Brain pericyte (primary cell): Measurements from ENCODE around the gene STEAP1B.

Source experiments
- DNase-seq: peaks from one replicate; pipeline ENCODE4 v3.0.0-alpha.2; 2012; ENCODE audit warnings: low read depth, low spot score

Gene STEAP1B

DNA sequence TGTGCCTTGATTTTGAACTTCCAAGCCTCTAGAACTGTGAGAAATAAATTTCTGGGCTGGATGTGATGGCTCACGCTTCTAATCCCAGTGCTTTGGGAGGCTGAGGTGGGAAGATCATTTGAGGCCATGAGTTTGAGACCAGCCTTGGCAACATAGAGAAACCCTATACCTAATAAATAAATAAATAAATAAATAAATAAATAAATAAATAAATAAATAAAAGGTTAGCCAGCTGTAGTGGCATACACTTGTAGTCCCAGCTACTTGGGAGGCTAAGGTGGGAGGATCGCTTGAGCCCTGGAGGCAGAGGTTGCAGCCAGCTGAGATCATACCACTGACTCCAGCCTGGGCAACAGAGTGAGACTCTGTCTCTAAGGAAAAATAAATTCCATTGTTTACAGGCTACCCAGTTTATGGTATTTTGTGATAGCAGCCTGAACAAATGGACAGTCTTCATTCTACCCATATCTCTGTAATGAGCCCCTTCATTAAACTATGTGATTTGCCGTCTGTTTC is 67.7 kb downstream of the STEAP1B start:
- no peak for DNase-seq

- DNase-seq: no peak
Observed at GRCh38 chr7:22430457-22430856, 69.5 kb downstream of the STEAP1B start.

DNA sequence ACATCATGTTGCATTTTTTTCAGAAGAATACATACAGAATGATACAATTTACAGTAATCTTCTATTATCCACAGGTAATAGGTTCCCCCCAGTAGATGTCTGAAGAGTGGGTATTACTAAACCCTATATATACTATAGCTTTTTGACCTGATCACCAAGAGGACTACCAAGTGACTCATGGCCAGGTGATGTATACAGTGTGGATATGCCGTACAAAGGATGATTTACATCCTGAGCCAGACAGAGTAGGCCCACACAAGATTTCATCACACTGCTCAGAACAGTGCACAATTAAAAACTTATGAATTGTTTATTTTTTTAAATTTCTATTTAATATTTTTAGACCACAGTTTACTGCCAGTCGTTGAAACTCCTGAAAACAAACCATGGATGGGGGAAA is 70.6 kb downstream of the STEAP1B start:
- DNase-seq: no peak

- no peak for DNase-seq
Observed at GRCh38 chr7:22427855-22428254, 72.1 kb downstream of the STEAP1B start.

DNA sequence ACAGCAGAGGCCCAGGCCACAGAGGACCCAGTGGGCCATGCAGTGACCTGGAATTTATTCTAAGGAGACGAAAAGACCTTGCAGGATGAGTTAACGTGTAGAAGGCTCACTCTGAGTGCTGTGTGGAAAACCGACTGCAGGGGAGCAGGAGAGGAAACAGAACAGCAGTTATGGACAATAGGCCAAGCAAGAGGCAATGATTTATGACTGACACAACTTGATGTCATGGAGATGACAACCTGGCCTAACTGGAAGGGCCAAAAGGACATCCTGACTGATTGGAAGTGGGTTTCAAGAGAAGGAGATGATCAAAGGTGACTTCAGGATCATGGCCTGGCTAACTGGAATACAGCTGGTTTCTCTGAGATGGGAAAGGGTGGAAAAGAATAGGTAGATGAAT is 72.9 kb downstream of the STEAP1B start:
- no peak for DNase-seq

GRCh38 chr7:22426463-22427094 is 73.4 kb downstream of the STEAP1B start:
- DNase-seq: no peak

DNA sequence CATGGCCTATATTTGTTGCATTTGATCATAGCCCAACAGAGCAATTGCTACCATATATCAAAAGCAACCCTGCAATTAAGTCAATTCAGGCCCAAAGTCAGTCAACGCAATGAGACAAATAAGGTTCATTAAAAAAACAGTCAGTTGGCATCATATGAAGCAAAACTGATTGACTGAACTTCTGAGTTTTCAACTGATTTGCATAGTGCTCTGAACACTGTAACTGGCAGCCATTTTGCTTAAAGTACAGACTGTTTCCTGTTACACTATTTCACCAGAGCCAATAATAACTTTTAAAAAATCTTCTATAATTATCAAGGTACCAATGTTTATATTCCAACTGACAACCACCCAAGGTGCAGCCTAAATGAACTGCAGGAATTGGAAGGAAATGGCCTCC is 74.6 kb downstream of the STEAP1B start:
- no peak for DNase-seq

GRCh38 chr7:22422831-22423615 is 77.0 kb downstream of the STEAP1B start:
- DNase-seq: no peak

DNA sequence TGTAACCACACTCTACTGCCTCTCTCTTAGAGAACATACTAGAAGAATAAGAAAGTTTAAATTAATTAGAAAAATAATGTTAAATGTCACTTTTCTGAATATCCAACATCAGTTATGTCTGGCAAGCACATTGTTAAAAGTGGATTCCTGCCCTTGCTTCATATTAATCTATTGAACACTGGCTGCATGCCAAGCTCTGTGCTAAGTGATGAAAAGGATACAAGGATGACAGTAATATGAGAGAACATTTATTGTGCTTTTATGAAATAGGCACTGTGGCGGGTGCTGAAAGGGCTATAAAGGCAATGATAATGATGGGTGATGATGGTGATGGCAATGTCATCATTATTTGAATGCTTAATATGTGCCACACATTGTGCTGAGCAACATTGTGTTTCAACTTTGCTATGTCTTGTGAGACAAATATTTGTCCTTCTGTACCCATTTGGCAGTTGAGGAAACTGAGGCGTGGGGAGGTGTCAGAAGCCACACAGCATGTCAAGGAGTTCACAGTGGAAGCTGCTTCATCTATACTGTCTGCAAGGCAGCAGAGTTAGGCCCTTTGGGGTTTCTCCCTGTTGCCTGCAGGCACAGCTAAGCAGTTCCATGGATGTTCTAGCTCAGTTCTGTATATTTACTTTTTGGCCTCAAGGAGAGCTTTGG is 78.9 kb downstream of the STEAP1B start:
- DNase-seq: no peak

GRCh38 chr7:22420008-22420407 is 80.0 kb downstream of the STEAP1B start:
- no peak for DNase-seq

- no peak for DNase-seq
Observed at GRCh38 chr7:22419488-22419887, 80.5 kb downstream of the STEAP1B start.

DNA sequence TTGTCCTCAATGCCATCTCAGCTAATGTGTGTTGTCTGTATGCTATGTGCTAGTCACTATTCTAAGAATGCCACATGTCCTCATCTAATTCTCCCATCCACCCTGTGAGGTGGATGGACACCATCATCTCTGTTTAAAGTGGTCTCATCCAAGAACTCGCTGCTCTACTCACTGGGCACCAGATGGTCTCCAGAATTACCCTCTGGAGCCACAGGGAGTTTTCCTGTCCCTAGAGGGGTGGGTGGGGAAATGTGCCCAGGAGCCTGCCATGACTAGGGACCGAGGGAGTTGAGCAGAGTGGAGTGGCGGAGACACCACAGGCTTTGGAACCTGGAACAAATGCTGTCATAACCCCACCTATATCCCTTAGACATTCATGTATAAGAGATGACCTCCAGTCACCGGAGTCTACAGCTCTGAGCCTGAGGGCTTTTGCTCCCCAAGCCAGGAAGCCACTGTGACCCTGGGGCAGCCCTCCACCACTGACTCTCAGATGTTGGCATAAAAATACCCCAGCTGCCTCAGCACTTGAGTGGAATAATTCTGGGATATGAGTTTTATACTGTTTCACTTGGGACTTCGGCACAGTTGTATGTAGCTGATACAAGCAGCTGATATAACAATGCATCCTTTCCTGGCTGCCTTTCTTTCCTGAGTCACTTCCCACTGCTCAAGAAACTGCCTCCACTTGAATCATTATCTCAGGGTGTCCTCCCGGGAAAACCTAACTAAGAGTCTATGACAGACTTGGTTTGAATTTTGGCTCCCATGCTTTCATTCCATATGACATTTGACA is 81.5 kb downstream of the STEAP1B start:
- DNase-seq: no peak

- DNase-seq: no peak
Observed at GRCh38 chr7:22417841-22418240, 82.1 kb downstream of the STEAP1B start.

- no peak for DNase-seq
Observed at GRCh38 chr7:22417349-22417748, 82.6 kb downstream of the STEAP1B start.

DNA sequence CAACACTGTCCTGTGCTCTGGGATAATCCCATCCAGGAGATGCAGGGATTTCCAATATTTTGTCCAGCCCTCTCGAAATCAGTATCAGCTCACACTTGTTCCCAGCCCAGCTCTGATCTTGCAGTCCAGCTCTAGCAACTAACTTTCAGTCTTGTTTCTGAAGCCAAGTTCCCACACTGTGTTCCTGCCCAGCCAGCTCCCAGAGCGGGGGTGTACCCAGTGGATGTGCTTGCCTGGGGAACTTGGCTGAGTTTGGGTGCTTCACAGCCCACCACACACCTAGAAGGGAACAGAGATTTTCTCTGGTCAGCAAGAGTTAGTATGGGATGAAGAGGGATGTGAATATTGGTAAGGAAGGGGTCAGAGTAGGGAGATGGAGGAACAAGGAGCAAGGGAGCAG is 85.6 kb downstream of the STEAP1B start:
- no peak for DNase-seq

- no peak for DNase-seq
Observed at GRCh38 chr7:22413211-22413610, 86.8 kb downstream of the STEAP1B start.

GRCh38 chr7:22411977-22412693 is 87.9 kb downstream of the STEAP1B start:
- no peak for DNase-seq

- DNase-seq: no peak
Observed at GRCh38 chr7:22406715-22407114, 93.3 kb downstream of the STEAP1B start.

DNA sequence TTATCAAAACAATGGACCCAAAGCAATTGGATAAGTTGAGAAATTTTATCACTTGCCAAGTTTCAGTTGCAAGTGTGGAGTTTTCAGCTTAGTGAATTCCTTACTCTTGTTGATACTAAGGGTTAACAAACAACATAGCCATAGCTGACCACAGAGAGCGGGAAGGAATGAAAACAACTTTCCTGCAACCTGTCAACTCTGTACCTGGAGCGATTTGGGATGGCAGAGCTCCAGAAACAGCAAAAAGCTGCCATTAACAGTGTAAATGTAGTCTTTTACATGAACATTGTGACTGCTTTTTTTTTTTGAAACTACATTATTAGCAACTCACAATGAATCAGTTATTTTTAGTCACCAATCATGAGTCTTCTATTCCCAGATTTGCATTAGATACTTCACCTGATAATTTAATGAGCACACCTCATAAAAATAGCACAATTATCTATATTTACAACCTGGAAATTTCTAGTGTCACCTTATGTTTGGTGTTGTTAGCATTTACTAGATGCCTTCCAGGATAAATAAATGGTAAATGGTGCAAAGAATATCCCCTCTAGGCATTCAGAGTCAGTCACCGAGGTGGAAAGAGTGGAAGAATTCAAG is 95.5 kb downstream of the STEAP1B start:
- no peak for DNase-seq

GRCh38 chr7:22403344-22403743 is 96.6 kb downstream of the STEAP1B start:
- no peak for DNase-seq

DNA sequence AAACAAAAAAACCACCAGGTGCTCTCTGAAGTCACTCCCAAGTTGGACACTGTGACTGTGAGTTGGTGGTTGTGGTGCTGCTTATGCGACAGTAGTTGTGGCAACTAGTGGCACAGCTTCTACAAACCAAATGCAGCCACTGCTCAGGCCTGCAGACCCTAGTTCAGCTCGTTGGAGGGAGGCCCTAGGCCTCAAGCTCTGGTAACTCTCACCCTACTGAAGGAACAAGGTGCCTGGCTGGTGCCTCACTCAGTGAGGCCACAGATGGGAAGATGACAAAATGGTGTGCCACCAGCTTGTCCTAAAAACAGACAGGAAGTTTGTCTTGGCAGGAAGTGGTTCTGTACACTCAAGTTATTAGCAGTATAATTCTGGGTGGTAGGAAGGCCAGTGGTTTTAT is 97.7 kb downstream of the STEAP1B start:
- DNase-seq: no peak
